Endothelial cell of umbilical vein (primary cell): Measurements from ENCODE around the gene ACTL8. TPM values are rescaled to one million over a fixed set of nuclear protein-coding genes. Genes with fewer than 3 reads are reported as not detected.

Source experiments
- BruUV-seq: library from RNA; stranded (reverse); fragments of 400-500 nt; replicated peaks from 2 replicates; lab custom pipeline; 2021; lab: Mats Ljungman, UMichigan
- CTCF ChIA-PET: fragments of 300-600, 350-600 bp; sonication (Branson Sonifier 250); formaldehyde crosslinking; loops from one replicate; lab custom pipeline; 2021; ENCODE audit warnings: antibody characterized with exemption, inconsistent platforms; lab: Charles Lee
- POLR2A ChIA-PET: fragments of 300-600, 350-600 bp; sonication (Branson Sonifier 250); formaldehyde crosslinking; loops from one replicate; lab custom pipeline; 2021; ENCODE audit warnings: antibody characterized with exemption, inconsistent platforms; lab: Charles Lee
- DNase-seq: peaks from one replicate; pipeline ENCODE4 v3.0.0-alpha.2; 2011; ENCODE audit warnings: low read depth, low spot score
- FAIRE-seq: peaks from 2 replicates; lab custom pipeline; 2011; peaks lifted over from hg19 to GRCh38; lab: Jason Lieb, UNC
- H2AFZ ChIP-seq: 2 replicates; pipeline ENCODE4 v1.6.0; 2012; ENCODE audit warnings: low read depth, low read length, control low read depth, inconsistent platforms
- H3K27ac ChIP-seq: 2 replicates; pipeline ENCODE4 v1.5.1; 2011; ENCODE audit warnings: low read depth, mild to moderate bottlenecking, control low read depth, low read length, moderate library complexity; ENCODE audit not compliant: insufficient read depth
- H3K27me3 ChIP-seq, 2 experiments: 2 replicates each; pipeline versions ENCODE4 v1.6.0 to v1.6.1; 2011; ENCODE audit warnings: low read length in 2 of 2, mixed read lengths in 1 of 2; ENCODE audit not compliant: control insufficient read depth in 2 of 2, insufficient read depth in 2 of 2
- H3K36me3 ChIP-seq, 2 experiments: 2 replicates in 1 of 2; 3 replicates in 1 of 2; pipeline ENCODE4 v1.5.1; 2011; ENCODE audit warnings: low read length in 2 of 2, mild to moderate bottlenecking in 1 of 2, moderate library complexity in 1 of 2; ENCODE audit not compliant: control insufficient read depth in 2 of 2, insufficient read depth in 2 of 2; ENCODE audit errors: extremely low read depth in 1 of 2
- H3K4me1 ChIP-seq: 3 replicates; pipeline ENCODE4 v1.5.1; 2011; ENCODE audit warnings: mild to moderate bottlenecking, low read length; ENCODE audit not compliant: control insufficient read depth, insufficient read depth; ENCODE audit errors: extremely low read depth
- H3K4me2 ChIP-seq: 2 replicates; pipeline ENCODE4 v1.6.1; 2011; ENCODE audit warnings: low read length, control low read depth, mixed read lengths; ENCODE audit not compliant: insufficient read depth
- H3K4me3 ChIP-seq, 3 experiments: fragments of 200-600 bp in 1 of 3; sonication (generic), shearing (Covaris generic) in 1 of 3; replicated peaks in 1 of 3; 2 replicates each; pipeline ENCODE4 v1.5.1; 2011 to 2016; ENCODE audit warnings: control low read depth in 3 of 3, low read length in 3 of 3, mild to moderate bottlenecking in 2 of 3, inconsistent platforms in 1 of 3, low read depth in 1 of 3, moderate library complexity in 1 of 3; ENCODE audit not compliant: insufficient read depth in 1 of 3
- H3K79me2 ChIP-seq: 2 replicates; pipeline ENCODE4 v1.6.0; 2012; ENCODE audit warnings: low read length, inconsistent platforms; ENCODE audit not compliant: control insufficient read depth, insufficient read depth
- H3K9ac ChIP-seq: replicated peaks from 2 replicates; pipeline ENCODE3; 2011; ENCODE audit warnings: low read length, control low read depth; ENCODE audit not compliant: insufficient read depth; ENCODE audit errors: extremely low read depth
- H3K9me1 ChIP-seq: replicated peaks from 3 replicates; pipeline ENCODE4 v1.6.0; 2011; ENCODE audit warnings: mild to moderate bottlenecking, low read length; ENCODE audit not compliant: control insufficient read depth, insufficient read depth; ENCODE audit errors: extremely low read depth
- H3K9me3 ChIP-seq: replicated peaks from 2 replicates; pipeline ENCODE4 v1.5.1; 2012; ENCODE audit warnings: low read length, inconsistent platforms; ENCODE audit not compliant: control insufficient read depth, insufficient read depth
- H4K20me1 ChIP-seq: replicated peaks from 2 replicates; pipeline ENCODE3; 2011; ENCODE audit warnings: mild to moderate bottlenecking, low read length; ENCODE audit not compliant: control insufficient read depth, insufficient read depth; ENCODE audit errors: extremely low read depth
- CTCF ChIP-seq, 2 donors: IDR thresholded peaks; 1 replicate in 1 of 2; 2 replicates in 1 of 2; pipeline ENCODE4 v1.5.1; 2011; ENCODE audit warnings: low read length in 2 of 2, mild to moderate bottlenecking in 2 of 2, moderate library complexity in 2 of 2, control low read depth in 1 of 2, inconsistent platforms in 1 of 2, low read depth in 1 of 2; ENCODE audit not compliant: insufficient read depth in 1 of 2; ENCODE audit errors: extremely low read depth in 1 of 2
- EZH2 ChIP-seq: IDR thresholded peaks from 2 replicates; pipeline ENCODE4 v1.6.1; 2012; ENCODE audit warnings: borderline replicate concordance, low read depth, mild to moderate bottlenecking, moderate library complexity, low read length, inconsistent platforms; ENCODE audit not compliant: severe bottlenecking
- FOS ChIP-seq: IDR thresholded peaks from 2 replicates; pipeline ENCODE4 v1.6.1; 2011; ENCODE audit warnings: mild to moderate bottlenecking, low read length, moderate library complexity, borderline replicate concordance; ENCODE audit not compliant: insufficient read depth
- GATA2 ChIP-seq: IDR thresholded peaks from 2 replicates; pipeline ENCODE4 v1.7.0; 2011; ENCODE audit warnings: low read depth, mild to moderate bottlenecking, moderate library complexity, mixed read lengths, low read length; ENCODE audit not compliant: insufficient read length, insufficient read depth
- JUN ChIP-seq: IDR thresholded peaks from 2 replicates; pipeline ENCODE4 v1.6.1; 2011; ENCODE audit warnings: borderline replicate concordance, low read depth; ENCODE audit not compliant: insufficient read length, insufficient read depth
- MAX ChIP-seq: IDR thresholded peaks from 2 replicates; pipeline ENCODE4 v1.6.1; 2011; ENCODE audit not compliant: insufficient read depth, insufficient read length
- MYC ChIP-seq: IDR thresholded peaks from one replicate; pipeline ENCODE4 v1.6.1; 2011; ENCODE audit warnings: mild to moderate bottlenecking, low read depth, low read length
- POLR2A ChIP-seq: IDR thresholded peaks from 2 replicates; pipeline ENCODE4 v1.6.1; 2012; ENCODE audit warnings: low read depth, mild to moderate bottlenecking, control low read depth, low read length
- POLR2AphosphoS5 ChIP-seq: IDR thresholded peaks from 2 replicates; pipeline ENCODE4 v1.6.1; 2012; ENCODE audit warnings: low read depth, mild to moderate bottlenecking, control low read depth, low read length, moderate library complexity; ENCODE audit not compliant: insufficient read depth
- dilution Hi-C: fragments of 300-500 bp; cut with MboI; formaldehyde crosslinking; loops from one replicate; pipeline ENCODE4 v1.15.0; 2019; ENCODE audit warnings: low sequenced_read_pairs; ENCODE audit not compliant: extremely low pct_ligation_motif_present
- intact Hi-C: fragments of 100-400 bp; cut with micrococcal nuclease; formaldehyde crosslinking; loops from one replicate; pipeline ENCODE4 v1.10.0; 2022
- polyA plus RNA-seq, 4 experiments: library from polyadenylated mRNA; depleted of rRNA in 3 of 4; stranded (reverse) in 3 of 4; unstranded in 1 of 4; fragments of >200 nt; gene quantifications; 2 replicates each; pipeline versions ENCODE4 v1.2.1 to v1.2.3, GENCODE V29; 2011 to 2012; ENCODE audit warnings: missing spikeins in 1 of 4
- total RNA-seq: library from RNA; stranded (reverse); gene quantifications from 2 replicates; pipeline ENCODE4 v1.2.3, GENCODE V29; 2021

Gene ACTL8
- total and polyA plus RNA-seq, 2 donors (not counting 3 experiments of a cell fraction or from before 2014, with no cell fraction given) = not detected

- Histone ChIP-seq H3K27ac (no peak overlapping the region), H3K9me1 (no peaks in the 10 kb centered on the region), H3K4me1 (no peaks in the 10 kb centered on the region), H3K4me2 (no peak overlapping the region), H3K27me3 (no peaks in the 10 kb centered on the region), H2AFZ (no peak overlapping the region), H3K4me3 (no peak overlapping the region), H3K79me2 (no peaks in the 10 kb centered on the region), H3K36me3 (no peaks in the 10 kb centered on the region), H4K20me1 (no peaks in the 10 kb centered on the region), H3K9ac (no peak overlapping the region), H3K9me3 (peaks cover 3% of the 10 kb centered on the region)
- BruUV-seq = no TSS peak
- ChIA-PET POLR2A (no interaction called here), CTCF (no interaction called here)
- DNase-seq (no peak), FAIRE-seq (no peak)
- dilution Hi-C loops = no loop called here
- intact Hi-C loops = no loop called here
- no peak for TF ChIP-seq POLR2A
- TF ChIP-seq MAX = no peak
- TF ChIP-seq EZH2 = no peak
- TF ChIP-seq MYC = no peak
- TF ChIP-seq POLR2AphosphoS5 = no peak
- TF ChIP-seq JUN = no peak
- no peak for TF ChIP-seq FOS
- TF ChIP-seq CTCF (IDR thresholded peaks at IDR 0.05; ENCODE audit: extremely low read depth in 1 of 2, insufficient read depth in 1 of 2, low read depth in 1 of 2, low read length in 2 of 2) = no peak
- no peak for TF ChIP-seq GATA2
Observed at GRCh38 chr1:17842686-17843085, 87.6 kb downstream of the ACTL8 start.
